ENCODE results near the gene MIR17HG.
A peak's percentile ranks its signal among the peaks of the same experiment; 100 is the strongest.

The MIR17HG gene

DNA sequence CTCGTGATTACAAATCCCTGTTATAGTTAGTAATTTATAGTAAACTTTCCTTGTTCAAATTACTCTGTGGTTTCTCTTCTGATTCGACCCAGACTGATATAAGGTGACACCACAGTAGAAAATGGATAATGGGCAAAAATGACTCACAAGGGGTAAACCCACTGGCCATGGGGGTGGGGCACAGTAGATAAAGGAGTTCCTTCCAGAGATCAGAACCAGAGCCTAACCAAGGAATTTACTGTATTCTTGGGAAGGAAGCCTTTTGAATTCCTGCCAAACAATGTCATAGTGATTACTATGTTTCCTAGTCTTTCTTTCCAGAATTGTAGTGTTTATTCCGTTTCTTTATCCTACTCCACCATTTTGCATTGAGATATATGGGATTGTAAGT, 21.9 kb downstream of the MIR17HG start:
- no peak for DNase-seq

DNA sequence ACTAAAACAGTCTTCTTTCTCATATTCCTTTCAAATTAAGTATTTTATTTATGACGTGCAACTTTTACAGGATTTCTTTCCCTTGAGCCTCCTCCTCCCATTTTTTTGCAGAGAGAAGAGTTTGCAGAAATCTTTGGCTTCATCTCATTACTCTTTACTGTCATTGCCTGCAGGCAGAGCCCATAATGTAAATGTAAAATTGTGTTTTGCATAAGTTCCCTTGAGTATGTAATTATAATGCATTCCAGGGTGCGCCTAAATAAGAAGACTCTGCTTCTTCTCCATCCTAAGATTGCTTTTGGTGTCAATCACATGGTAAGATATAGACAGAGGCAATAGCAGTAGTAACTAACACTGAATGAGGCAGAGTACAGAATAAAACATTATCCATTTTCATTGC, 23.0 kb downstream of the MIR17HG start:
- no peak for DNase-seq

- no peak for DNase-seq
Measured at GRCh38 chr13:91372911-91373310, 25.4 kb downstream of the MIR17HG start.

- peak; percentile 16 for DNase-seq
Measured at GRCh38 chr13:91375116-91375729, 27.7 kb downstream of the MIR17HG start.

DNA sequence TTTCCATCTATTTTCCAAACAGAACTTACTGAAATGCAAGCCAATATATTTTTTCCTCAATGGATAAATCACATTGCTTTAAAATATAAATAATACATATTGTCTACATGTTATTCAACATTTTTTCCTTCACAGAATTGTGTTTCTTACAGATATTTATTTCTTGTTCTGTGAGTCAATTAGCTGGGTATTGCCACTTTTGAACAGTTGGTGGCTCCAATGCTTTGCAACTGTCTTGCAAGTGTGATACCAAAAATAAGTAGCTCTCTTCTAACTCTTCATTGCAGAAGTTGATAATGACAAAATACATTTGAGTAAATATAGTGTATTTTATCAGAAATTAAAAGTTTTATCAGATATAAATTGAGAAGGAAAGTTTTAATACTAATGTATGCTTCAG, 33.9 kb downstream of the MIR17HG start:
- no peak for DNase-seq

DNA sequence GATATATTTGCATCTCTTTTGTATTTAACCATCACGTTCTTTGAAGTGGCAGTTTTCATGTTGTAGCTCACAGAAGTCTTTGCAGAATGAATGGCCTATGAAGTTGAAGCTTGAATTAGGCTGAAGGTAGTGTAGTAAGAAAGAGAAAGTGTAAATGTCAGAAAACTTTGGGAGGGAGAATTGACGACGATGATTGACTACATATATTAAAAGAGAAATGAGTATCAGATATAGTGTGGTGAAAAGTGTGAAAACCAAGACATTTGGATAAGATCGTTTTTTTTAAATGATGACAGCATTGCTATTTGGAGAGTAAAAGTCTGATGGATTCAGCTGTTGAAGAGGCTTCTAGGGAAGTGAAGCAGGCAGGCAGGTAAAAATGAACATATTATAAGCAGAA, 36.3 kb downstream of the MIR17HG start:
- no peak for DNase-seq

DNA sequence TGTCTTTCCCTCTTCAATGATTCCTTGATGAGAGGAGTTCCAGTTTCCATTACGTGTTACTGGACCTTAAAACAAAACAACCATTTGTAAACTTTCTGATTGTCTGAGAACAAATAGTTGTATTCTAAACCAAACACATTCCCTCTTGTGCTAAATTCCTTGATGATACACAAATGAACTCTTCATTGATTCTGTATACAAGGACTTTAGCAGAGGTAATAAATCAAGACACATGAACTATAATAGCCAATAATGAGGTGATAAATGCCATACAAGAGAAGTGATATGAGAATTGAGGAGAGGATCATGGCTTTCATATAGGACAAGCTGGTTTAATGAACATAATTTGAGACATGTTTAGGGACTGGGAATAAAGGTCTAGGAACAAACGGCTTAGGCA, 37.4 kb downstream of the MIR17HG start:
- DNase-seq = no peak

DNA sequence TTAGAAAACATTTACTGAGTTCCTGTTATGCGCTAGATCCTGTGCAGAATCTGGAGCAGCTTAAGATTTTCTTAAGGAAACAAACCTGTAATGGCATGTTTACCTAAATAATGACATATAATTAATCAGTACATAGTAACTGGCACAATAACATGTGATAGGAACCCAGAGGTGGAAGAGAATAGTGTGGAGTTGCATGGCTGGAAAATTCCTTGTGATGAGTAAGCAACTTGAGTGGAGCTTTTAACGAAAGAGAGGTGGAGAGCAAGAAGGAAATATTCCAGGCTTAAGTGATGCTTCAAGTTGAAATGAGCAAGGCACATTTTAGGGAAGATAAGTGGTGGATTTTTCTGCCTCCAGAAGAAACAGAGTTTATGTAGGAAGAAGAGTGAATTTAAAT, 41.7 kb downstream of the MIR17HG start:
- no peak for DNase-seq

GRCh38 chr13:91397595-91397994, 50.1 kb downstream of the MIR17HG start:
- no peak for DNase-seq

DNA sequence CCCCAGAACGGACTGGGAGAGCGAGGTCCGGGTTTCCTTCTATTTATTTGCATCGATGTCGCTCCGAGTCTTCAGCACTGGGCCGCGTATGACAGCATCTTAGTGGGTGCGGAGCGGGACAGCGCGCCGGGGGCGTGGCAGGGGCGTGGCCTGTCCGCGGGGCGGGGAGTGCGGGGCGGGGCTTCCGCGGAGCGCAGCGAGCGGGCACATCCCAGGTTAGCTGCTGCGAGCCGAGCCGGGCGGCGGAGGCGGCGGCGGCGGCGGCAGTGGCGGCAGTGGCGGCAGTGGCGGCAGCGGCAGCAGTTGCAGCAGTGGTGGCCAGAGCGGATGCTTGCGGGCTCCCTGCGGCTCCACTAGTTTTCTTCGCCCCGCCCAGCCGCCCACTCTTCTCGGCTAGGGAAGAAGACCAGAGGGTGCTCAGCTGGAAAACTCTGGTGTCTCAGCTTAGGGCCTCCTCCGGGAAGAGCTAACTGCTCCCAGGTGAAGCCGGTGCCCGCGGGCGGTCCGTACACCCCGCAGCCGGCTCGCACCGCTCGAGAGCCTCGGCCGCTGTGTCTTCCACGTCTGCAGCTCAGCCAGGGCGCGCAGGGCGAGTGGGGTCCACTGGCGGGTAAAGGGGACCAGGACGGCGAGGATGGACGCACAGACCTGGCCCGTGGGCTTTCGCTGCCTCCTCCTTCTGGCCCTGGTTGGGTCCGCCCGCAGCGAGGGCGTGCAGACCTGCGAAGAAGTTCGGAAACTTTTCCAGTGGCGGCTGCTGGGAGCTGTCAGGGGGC, 51.1 kb downstream of the MIR17HG start, which contains the start of gene GPC5:
Gene GPC5 (plus strand): TSS at position 209 of the 776 bp plus-strand sequence.
- DNase-seq = peak; percentile 84

DNA sequence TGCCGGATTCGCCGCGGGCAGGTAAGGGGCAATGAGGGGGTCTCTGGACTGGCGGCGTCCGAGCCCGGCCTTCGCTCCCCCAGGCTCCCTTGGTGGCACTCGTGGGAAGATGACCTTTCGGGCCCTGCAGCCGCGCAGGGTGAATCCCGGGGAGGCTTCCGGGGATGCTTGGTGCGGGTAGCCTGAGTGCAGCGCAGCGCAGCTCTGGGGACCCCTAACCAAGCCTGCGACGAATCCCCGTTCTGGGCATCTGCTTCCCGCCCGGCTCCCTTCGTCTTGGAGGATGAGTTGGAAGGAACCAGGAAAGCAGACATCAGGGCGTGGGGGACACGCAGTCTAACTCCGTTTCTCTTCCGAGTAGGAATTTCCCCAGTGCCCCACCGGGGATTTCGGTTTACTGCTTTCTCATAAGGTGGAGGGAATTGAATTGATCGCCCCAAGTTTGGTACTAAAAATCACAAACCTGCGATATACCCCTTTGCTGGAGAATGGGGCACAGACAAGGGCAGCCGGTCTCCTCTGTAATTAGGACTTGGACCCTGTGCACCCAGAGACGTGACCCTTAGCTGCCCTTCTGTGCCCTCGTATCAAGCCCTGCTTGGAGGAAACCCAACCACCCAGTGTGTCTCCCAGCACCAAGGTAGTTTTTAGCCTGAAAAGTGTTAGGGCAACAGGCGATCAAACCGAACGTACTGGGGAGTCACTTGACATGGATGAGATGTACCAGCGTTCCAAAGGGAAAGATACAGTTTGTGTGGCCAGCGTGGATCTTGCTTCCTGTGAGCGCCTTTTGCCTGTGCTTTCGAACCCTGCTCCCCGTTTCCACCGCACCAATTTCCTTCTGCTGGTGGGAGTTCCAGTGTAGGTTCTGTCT, 51.9 kb downstream of the MIR17HG start:
- DNase-seq = no peak

DNA sequence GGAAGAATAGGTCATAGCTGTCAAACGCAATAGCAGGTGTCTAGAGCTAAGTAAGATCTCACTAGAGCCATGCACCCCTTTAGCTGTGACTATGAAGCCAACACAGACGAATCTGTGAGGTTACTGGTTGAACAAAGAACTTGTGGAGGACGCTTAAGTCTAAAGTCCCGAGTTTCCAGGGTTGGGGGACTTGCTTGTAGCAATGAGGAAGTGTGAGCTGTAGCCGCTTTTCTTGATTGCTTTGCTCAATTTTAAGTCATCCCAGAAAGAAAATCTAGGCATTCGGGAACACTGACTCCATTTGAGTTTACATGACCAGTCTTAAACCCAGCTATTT, 52.5 kb downstream of the MIR17HG start:
- no peak for DNase-seq

GRCh38 chr13:91400671-91401070, 53.2 kb downstream of the MIR17HG start:
- DNase-seq = no peak

DNA sequence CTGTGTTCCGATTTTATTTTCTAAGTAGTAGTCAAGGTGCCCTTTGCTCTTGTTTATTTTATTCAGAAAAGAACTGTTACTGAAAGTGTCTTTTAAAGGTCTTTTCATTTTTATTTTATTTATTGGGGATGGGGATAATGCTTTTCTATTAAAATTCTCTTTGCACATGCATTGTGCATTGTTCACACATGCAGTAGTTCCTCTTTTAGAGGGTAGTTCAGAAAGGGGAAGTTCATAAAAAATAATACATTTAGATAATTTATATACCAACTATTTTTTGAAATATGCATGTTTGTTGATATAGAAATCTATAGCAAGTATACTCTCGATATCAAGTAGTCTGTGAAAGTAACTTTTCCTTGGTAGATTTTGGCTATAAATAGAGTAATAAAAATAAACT, 54.4 kb downstream of the MIR17HG start:
- DNase-seq = no peak

All from CD4-positive, alpha-beta T cell treated with Interleukin-4 for 4 hours (primary cell).